ENCODE measurements around the gene KLHL18. TPM values are rescaled to one million over a fixed set of nuclear protein-coding genes. Genes with fewer than 3 reads are reported as not detected.
"Not testable (repeated sequence)": the region's sequence is repeated elsewhere in the genome, so short reads cannot be mapped to it uniquely, and the experiment has no call there.

The KLHL18 gene
- total RNA-seq, 3 donors from 2014 or later, result 17.0 to 28.7 (median 21.5) TPM

DNA sequence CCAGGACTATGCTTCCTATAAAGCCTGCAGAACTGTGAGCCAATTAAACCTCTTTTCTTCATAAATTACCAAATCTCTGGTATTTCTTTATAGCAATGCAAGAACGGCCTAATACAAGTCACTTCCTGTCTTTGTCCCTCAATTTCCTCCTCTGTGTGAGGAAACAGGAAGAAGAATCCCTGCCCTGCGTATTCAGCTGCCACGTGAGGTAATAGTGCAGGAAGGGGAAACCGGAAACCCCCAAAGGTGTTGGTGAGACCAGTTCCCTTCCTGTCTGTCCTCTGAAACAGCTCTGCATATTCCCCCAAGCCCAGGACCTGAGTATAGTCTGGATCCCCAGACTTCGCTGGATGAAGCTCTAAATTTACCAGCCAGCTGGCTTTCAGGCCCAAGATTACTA, 80.0 kb downstream of the KLHL18 start:
- Histone ChIP-seq H3K36me3 (ENCODE audit: low read depth) (no peaks in the 10 kb centered on the region), H3K9me3 (peaks cover 18% of the 10 kb centered on the region), H3K4me3 (no peak overlapping the region), H3K4me1 (ENCODE audit: low read depth) (peaks cover 10% of the 10 kb centered on the region)
- intact Hi-C loops (cut with DNase I, micrococcal nuclease), result no loop called here
- TF ChIP-seq, protein P1, sequence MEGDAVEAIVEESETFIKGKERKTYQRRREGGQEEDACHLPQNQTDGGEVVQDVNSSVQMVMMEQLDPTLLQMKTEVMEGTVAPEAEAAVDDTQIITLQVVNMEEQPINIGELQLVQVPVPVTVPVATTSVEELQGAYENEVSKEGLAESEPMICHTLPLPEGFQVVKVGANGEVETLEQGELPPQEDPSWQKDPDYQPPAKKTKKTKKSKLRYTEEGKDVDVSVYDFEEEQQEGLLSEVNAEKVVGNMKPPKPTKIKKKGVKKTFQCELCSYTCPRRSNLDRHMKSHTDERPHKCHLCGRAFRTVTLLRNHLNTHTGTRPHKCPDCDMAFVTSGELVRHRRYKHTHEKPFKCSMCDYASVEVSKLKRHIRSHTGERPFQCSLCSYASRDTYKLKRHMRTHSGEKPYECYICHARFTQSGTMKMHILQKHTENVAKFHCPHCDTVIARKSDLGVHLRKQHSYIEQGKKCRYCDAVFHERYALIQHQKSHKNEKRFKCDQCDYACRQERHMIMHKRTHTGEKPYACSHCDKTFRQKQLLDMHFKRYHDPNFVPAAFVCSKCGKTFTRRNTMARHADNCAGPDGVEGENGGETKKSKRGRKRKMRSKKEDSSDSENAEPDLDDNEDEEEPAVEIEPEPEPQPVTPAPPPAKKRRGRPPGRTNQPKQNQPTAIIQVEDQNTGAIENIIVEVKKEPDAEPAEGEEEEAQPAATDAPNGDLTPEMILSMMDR (IDR thresholded peaks at IDR 0.05), result no peak
- DNase-seq (no peak), ATAC-seq (no peak)

GRCh38 chr3:47365213-47366153, 82.7 kb downstream of the KLHL18 start:
- no peaks in the 10 kb centered on the region for H3K9me3 ChIP-seq
- TF ChIP-seq, protein P1 (IDR thresholded peaks at IDR 0.05), result no peak
- ATAC-seq (peak; percentile 66), DNase-seq (peak in 1 of 3 donors; percentile 17)
- H3K4me3 ChIP-seq, result no peak overlapping the region
- peaks cover 10% of the 10 kb centered on the region for H3K4me1 ChIP-seq (ENCODE audit: low read depth)
- H3K36me3 ChIP-seq (ENCODE audit: low read depth), result no peaks in the 10 kb centered on the region
- intact Hi-C loops (cut with DNase I, micrococcal nuclease), result no loop called here

DNA sequence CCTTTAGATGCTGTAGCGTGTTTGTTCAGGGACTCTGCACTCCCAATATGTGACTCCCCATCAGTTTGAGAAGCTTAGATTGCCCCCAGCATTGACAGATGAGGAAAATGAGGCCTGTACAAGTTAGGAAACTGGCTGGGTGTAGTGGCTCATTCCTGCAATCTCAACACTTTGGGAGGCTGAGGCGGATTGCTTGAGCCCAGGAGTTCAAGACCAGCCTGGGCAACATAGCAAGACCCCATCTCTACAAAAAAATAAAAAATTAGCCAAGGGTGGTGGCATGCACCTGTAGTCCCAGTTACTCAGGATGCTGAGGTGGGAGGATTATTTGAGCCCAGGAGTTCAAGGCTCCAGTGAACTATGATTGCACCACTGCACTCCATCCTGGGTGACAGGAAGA, 84.1 kb downstream of the KLHL18 start:
- DNase-seq (no peak), ATAC-seq (no peak)
- no peaks in the 10 kb centered on the region for H3K9me3 ChIP-seq
- TF ChIP-seq, protein P1 (IDR thresholded peaks at IDR 0.05), result no peak
- no peaks in the 10 kb centered on the region for H3K36me3 ChIP-seq (ENCODE audit: low read depth)
- peaks cover 10% of the 10 kb centered on the region for H3K4me1 ChIP-seq (ENCODE audit: low read depth)
- no peak overlapping the region for H3K4me3 ChIP-seq
- intact Hi-C loops (cut with DNase I, micrococcal nuclease), result no loop called here

DNA sequence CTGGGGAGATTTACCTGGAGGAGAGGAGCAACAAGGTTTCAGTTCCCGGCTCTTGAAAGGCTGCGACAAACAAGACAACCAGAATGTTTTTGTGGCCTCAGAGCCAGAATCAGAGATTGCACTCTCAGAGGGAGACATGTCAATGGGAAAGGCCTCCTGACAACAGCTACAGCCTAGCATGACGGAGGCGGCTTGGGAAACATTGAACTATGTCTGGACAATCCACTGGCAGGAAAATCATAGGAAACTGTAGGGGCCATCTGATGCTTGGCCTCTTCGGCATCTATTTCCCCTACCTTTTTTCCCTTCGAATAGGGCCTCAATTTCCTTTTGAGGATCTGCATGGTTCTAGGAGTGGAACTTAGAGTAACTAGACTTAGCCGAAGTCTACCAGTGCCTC, 84.9 kb downstream of the KLHL18 start:
- H3K4me3 ChIP-seq, result no peak overlapping the region
- no peaks in the 10 kb centered on the region for H3K36me3 ChIP-seq (ENCODE audit: low read depth)
- DNase-seq (no peak), ATAC-seq (no peak)
- peaks cover 10% of the 10 kb centered on the region for H3K4me1 ChIP-seq (ENCODE audit: low read depth)
- TF ChIP-seq, protein P1 (IDR thresholded peaks at IDR 0.05), result no peak
- intact Hi-C loops (cut with DNase I, micrococcal nuclease), result no loop called here
- no peaks in the 10 kb centered on the region for H3K9me3 ChIP-seq

DNA sequence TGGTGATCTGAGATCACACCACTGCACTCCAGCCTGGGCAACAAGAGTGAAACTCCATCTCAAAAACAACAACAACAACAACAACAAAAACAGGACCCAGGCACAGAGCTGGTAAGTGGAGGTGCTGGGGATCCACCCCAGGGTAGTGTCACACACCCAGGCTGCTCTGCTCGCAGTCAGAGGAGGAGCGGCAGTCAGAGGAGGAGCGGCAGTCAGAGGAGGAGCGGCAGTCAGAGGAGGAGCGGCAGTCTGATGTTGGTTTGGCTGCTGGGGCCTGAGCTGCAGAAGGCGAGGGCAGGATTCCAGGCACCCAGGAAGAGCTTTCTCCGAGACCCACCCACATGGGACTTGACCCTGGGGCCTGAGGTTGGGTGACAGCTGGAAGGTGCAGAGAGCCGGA, 87.3 kb downstream of the KLHL18 start:
- intact Hi-C loops (cut with DNase I, micrococcal nuclease), result not testable (repeated sequence)

GRCh38 chr3:47370887-47371697, 88.3 kb downstream of the KLHL18 start:
- ATAC-seq (peak; percentile 47), DNase-seq (peak in 2 of 3 donors; percentile 45 to 46)
- TF ChIP-seq, protein P1 (IDR thresholded peaks at IDR 0.05), result peak; percentile 30
- Histone ChIP-seq H3K36me3 (ENCODE audit: low read depth) (no peaks in the 10 kb centered on the region), H3K4me3 (no peak overlapping the region), H3K9me3 (no peaks in the 10 kb centered on the region), H3K4me1 (ENCODE audit: low read depth) (no peaks in the 10 kb centered on the region)
- intact Hi-C loops (cut with DNase I, micrococcal nuclease), result no loop called here

More for the DNA sequence above, 87.3 kb downstream of the KLHL18 start:
- ATAC-seq; DNase-seq; H3K4me1 ChIP-seq (ENCODE audit: low read depth); H3K4me3 ChIP-seq; H3K36me3 ChIP-seq (ENCODE audit: low read depth); H3K9me3 ChIP-seq: not testable (repeated sequence)
